HEK293 (cell line): Measurements from ENCODE around the gene SLC35D3.

Experiments
- GLI2 ChIP-seq: fragments of 450-650 bp; formaldehyde crosslinking; IDR thresholded peaks from 2 replicates; pipeline ENCODE4; 2017; ENCODE audit warnings: missing biosample characterization, missing genetic modification characterization, low read depth, borderline replicate concordance
- OSR2 ChIP-seq: fragments of 450-650 bp; formaldehyde crosslinking; IDR thresholded peaks from 2 replicates; pipeline ENCODE4 v1.5.1; 2016; ENCODE audit warnings: missing biosample characterization, missing genetic modification characterization
- ZBTB8A ChIP-seq: fragments of 450-650 bp; formaldehyde crosslinking; IDR thresholded peaks from 2 replicates; pipeline ENCODE4 v1.5.1; 2016; ENCODE audit warnings: missing biosample characterization, missing genetic modification characterization
- ZNF23 ChIP-seq: fragments of 450-650 bp; formaldehyde crosslinking; IDR thresholded peaks from 2 replicates; pipeline ENCODE4 v1.5.1; 2016; ENCODE audit warnings: missing biosample characterization, missing genetic modification characterization, borderline replicate concordance
- ZNF280D ChIP-seq: fragments of 450-650 bp; formaldehyde crosslinking; IDR thresholded peaks from 2 replicates; pipeline ENCODE4 v1.5.1; 2016; ENCODE audit warnings: missing biosample characterization, missing genetic modification characterization
- ZNF335 ChIP-seq: fragments of 450-650 bp; formaldehyde crosslinking; conservative IDR thresholded peaks from 2 replicates; pipeline ENCODE4 v1.5.1; 2016; ENCODE audit warnings: missing biosample characterization, missing genetic modification characterization
- ZNF664 ChIP-seq: fragments of 450-650 bp; formaldehyde crosslinking; IDR thresholded peaks from 2 replicates; pipeline ENCODE4 v1.5.1; 2016; ENCODE audit warnings: missing biosample characterization, missing genetic modification characterization
- TF ChIP-seq, protein P1 (sequence below): fragments of 450-650 bp; formaldehyde crosslinking; IDR thresholded peaks from 2 replicates; pipeline ENCODE4 v1.5.1; 2016; ENCODE audit warnings: missing biosample characterization, missing genetic modification characterization

- TF ChIP-seq ZBTB8A (tag by site-specific recombination) = no peak
- no peak for TF ChIP-seq OSR2 (tag by site-specific recombination)
- TF ChIP-seq, protein P1, sequence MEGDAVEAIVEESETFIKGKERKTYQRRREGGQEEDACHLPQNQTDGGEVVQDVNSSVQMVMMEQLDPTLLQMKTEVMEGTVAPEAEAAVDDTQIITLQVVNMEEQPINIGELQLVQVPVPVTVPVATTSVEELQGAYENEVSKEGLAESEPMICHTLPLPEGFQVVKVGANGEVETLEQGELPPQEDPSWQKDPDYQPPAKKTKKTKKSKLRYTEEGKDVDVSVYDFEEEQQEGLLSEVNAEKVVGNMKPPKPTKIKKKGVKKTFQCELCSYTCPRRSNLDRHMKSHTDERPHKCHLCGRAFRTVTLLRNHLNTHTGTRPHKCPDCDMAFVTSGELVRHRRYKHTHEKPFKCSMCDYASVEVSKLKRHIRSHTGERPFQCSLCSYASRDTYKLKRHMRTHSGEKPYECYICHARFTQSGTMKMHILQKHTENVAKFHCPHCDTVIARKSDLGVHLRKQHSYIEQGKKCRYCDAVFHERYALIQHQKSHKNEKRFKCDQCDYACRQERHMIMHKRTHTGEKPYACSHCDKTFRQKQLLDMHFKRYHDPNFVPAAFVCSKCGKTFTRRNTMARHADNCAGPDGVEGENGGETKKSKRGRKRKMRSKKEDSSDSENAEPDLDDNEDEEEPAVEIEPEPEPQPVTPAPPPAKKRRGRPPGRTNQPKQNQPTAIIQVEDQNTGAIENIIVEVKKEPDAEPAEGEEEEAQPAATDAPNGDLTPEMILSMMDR (tag by site-specific recombination) = no peak
- no peak for TF ChIP-seq ZNF280D (tag by site-specific recombination)
- no peak for TF ChIP-seq GLI2
- no peak for TF ChIP-seq ZNF335 (tag by site-specific recombination)
- TF ChIP-seq ZNF23 (tag by site-specific recombination) = no peak
- TF ChIP-seq ZNF664 (tag by site-specific recombination) = no peak
Observed at GRCh38 chr6:136889271-136890193, 32.6 kb upstream of the SLC35D3 start.
